Prostate gland (tissue), 2 donors: ENCODE measurements around the gene LRRC36.

Experiments used
- CTCF ChIP-seq, 4 experiments: fragments of 200-600 bp in 2 of 4; fragments of 450-650 bp in 2 of 4; sonication (generic) in 2 of 4; IDR thresholded peaks; 1 replicate in 3 of 4; 2 replicates in 1 of 4; pipeline ENCODE4 v1.5.1; 2016 to 2019; ENCODE audit warnings: antibody characterized with exemption in 4 of 4, mild to moderate bottlenecking in 2 of 4, moderate library complexity in 2 of 4
- POLR2A ChIP-seq: fragments of 450-650 bp; IDR thresholded peaks from one replicate; pipeline ENCODE4 v1.6.1; 2016; ENCODE audit warnings: antibody characterized with exemption, mild to moderate bottlenecking
- POLR2AphosphoS5 ChIP-seq: sonication (generic); formaldehyde crosslinking; IDR thresholded peaks from one replicate; pipeline ENCODE4 v1.6.1; 2017; ENCODE audit warnings: antibody characterized with exemption

GRCh38 chr16:67428146-67428731 lies 101.6 kb downstream of the LRRC36 start:
- TF ChIP-seq POLR2AphosphoS5 = peak; percentile 58
- TF ChIP-seq CTCF (IDR thresholded peaks at IDR 0.05) = peak; percentile 69 to 97 (median 94)
- TF ChIP-seq POLR2A = peak; percentile 17
